DOHH2 (cell line): ENCODE measurements around the gene UNC5B.

Experiments used
- H3F3A ChIP-seq: fragments of 200-600 bp; sonication (generic), shearing (Covaris generic); 2 replicates; pipeline ENCODE4 v1.6.0; 2016; ENCODE audit warnings: antibody characterized with exemption, mild to moderate bottlenecking; ENCODE audit not compliant: control insufficient read depth, insufficient read depth
- H3K27ac ChIP-seq: fragments of 200-600 bp; sonication (generic); 2 replicates; pipeline ENCODE4 v1.5.1; 2014; ENCODE audit warnings: low read depth, mild to moderate bottlenecking, low read length, moderate library complexity
- H3K27me3 ChIP-seq: fragments of 200-600 bp; sonication (generic); 2 replicates; pipeline ENCODE4 v1.6.1; 2014; ENCODE audit warnings: mild to moderate bottlenecking, low read length, mixed read lengths; ENCODE audit not compliant: control insufficient read depth
- H3K36me3 ChIP-seq: fragments of 200-600 bp; sonication (generic); 2 replicates; pipeline ENCODE4 v1.6.1; 2014; ENCODE audit warnings: mild to moderate bottlenecking, low read length, moderate library complexity, mixed read lengths; ENCODE audit not compliant: control insufficient read depth
- H3K4me1 ChIP-seq: fragments of 200-600 bp; sonication (generic); 2 replicates; pipeline ENCODE4 v1.6.1; 2014; ENCODE audit warnings: mild to moderate bottlenecking, low read length, mixed read lengths; ENCODE audit not compliant: control insufficient read depth
- H3K4me2 ChIP-seq: fragments of 200-600 bp; sonication (generic); 2 replicates; pipeline ENCODE4 v1.6.0; 2014; ENCODE audit warnings: mild to moderate bottlenecking, low read length, moderate library complexity
- H3K4me3 ChIP-seq: fragments of 200-600 bp; sonication (generic); 2 replicates; pipeline ENCODE4 v1.5.1; 2014; ENCODE audit warnings: mild to moderate bottlenecking, low read length, mixed read lengths
- H3K79me2 ChIP-seq: fragments of 200-600 bp; sonication (generic); 2 replicates; pipeline ENCODE4 v1.6.1; 2014; ENCODE audit warnings: mild to moderate bottlenecking, low read length, mixed read lengths; ENCODE audit not compliant: control insufficient read depth
- H3K9me2 ChIP-seq: fragments of 200-600 bp; sonication (generic); replicated peaks from 2 replicates; pipeline ENCODE4 v1.6.1; 2014; ENCODE audit warnings: mild to moderate bottlenecking, low read length, mixed read lengths; ENCODE audit not compliant: control insufficient read depth
- H3K9me3 ChIP-seq: fragments of 200-600 bp; sonication (generic); 2 replicates; pipeline ENCODE4 v1.6.1; 2014; ENCODE audit warnings: antibody characterized with exemption, low read length, mixed read lengths; ENCODE audit not compliant: control insufficient read depth, insufficient read depth
- H4K20me1 ChIP-seq: fragments of 200-600 bp; sonication (generic); 2 replicates; pipeline ENCODE4 v1.6.0; 2014; ENCODE audit warnings: low read depth, mild to moderate bottlenecking, antibody characterized with exemption, low read length, moderate library complexity; ENCODE audit not compliant: control insufficient read depth, insufficient read depth
- EZH2phosphoT487 ChIP-seq: fragments of 200-600 bp; sonication (generic); IDR thresholded peaks from 2 replicates; pipeline ENCODE4 v1.6.1; 2017; ENCODE audit warnings: borderline replicate concordance, mild to moderate bottlenecking, antibody characterized with exemption, low read length, moderate library complexity, mixed read lengths
- TF ChIP-seq, protein P1 (sequence below): fragments of 200-600 bp; sonication (generic); IDR thresholded peaks from one replicate; pipeline ENCODE4 v1.5.1; 2014; ENCODE audit warnings: antibody characterized with exemption, mild to moderate bottlenecking, low read depth, low read length; ENCODE audit not compliant: poor library complexity, severe bottlenecking

Gene UNC5B

DNA sequence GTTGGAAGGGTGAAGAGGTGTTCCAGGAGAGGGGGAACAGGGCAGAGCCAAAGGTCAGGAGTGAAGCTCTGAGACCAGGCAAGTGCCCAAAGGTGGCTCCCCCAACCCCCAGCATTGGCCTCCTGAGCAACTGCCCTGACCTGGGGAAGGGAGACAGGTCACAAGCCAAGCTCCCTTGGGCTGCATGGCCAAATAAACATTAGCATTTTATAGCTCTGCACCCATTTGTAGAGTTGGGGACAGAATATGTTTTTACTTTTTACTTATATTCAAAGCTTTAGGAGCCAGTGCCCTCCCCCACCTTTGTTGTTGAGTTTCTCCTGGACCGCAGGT lies 4.0 kb downstream of the UNC5B start:
- Histone ChIP-seq H3K79me2 (no peaks in the 10 kb centered on the region), H3K4me3 (no peak overlapping the region), H3K9me2 (no peaks in the 10 kb centered on the region), H3K27ac (no peak overlapping the region), H3K4me2 (no peak overlapping the region), H3K27me3 (peaks cover 45% of the 10 kb centered on the region), H4K20me1 (0 out of 2 replicates have a peak, but pooled peaks cover 6% of the 10 kb centered on the region), H3F3A (no peaks in the 10 kb centered on the region), H3K36me3 (no peaks in the 10 kb centered on the region), H3K4me1 (peaks cover 3% of the 10 kb centered on the region; the same call in 1 of the 2 replicates), H3K9me3 (no peaks in the 10 kb centered on the region)
- TF ChIP-seq EZH2phosphoT487: no peak
- TF ChIP-seq, protein P1, sequence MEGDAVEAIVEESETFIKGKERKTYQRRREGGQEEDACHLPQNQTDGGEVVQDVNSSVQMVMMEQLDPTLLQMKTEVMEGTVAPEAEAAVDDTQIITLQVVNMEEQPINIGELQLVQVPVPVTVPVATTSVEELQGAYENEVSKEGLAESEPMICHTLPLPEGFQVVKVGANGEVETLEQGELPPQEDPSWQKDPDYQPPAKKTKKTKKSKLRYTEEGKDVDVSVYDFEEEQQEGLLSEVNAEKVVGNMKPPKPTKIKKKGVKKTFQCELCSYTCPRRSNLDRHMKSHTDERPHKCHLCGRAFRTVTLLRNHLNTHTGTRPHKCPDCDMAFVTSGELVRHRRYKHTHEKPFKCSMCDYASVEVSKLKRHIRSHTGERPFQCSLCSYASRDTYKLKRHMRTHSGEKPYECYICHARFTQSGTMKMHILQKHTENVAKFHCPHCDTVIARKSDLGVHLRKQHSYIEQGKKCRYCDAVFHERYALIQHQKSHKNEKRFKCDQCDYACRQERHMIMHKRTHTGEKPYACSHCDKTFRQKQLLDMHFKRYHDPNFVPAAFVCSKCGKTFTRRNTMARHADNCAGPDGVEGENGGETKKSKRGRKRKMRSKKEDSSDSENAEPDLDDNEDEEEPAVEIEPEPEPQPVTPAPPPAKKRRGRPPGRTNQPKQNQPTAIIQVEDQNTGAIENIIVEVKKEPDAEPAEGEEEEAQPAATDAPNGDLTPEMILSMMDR: no peak

DNA sequence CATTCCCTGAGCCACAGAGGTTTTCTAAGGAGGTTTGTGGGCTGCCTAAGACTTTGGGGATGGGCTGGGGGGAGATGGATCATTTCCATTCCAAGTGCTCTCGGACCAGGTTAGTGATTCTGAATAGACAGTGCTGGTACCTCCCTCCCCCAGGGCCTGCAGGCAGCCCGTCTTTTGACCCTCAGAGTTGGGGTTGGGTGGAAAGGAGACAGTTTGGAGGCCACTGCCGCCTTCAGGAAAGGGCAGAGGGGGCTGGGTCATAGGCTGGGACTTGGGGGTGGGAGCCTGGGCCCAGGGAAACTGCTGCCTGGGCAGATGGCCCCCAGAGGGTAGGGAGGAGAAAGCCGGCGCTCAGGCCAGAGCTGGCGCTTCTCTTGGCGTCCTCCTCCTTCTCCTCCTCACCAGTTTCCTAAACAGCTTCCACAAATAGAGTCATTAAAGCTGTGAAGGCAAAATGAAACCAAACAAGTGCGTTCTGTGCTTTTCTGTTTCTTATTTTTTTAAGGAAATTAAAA lies 4.4 kb downstream of the UNC5B start:
- Histone ChIP-seq H3K27me3 (peaks cover 41% of the 10 kb centered on the region), H3K4me2 (no peak overlapping the region)

GRCh38 chr10:71217266-71218045 lies 5.1 kb downstream of the UNC5B start:
- H3K27ac ChIP-seq: no peak overlapping the region
- H3K9me3 ChIP-seq: no peaks in the 10 kb centered on the region
- no peaks in the 10 kb centered on the region for H3K79me2 ChIP-seq
- no peaks in the 10 kb centered on the region for H4K20me1 ChIP-seq
- no peak overlapping the region for H3K4me3 ChIP-seq
- H3K4me1 ChIP-seq: peaks cover 3% of the 10 kb centered on the region; the same call in 1 of the 2 replicates
- H3K36me3 ChIP-seq: no peaks in the 10 kb centered on the region
- H3F3A ChIP-seq: no peaks in the 10 kb centered on the region
- H3K4me2 ChIP-seq: no peak overlapping the region
- no peaks in the 10 kb centered on the region for H3K9me2 ChIP-seq
- H3K27me3 ChIP-seq: peaks cover 36% of the 10 kb centered on the region
- TF ChIP-seq, protein P1: no peak
- TF ChIP-seq EZH2phosphoT487: no peak

More for the DNA sequence above, 4.4 kb downstream of the UNC5B start:
- H3K9me2 ChIP-seq: no peaks in the 10 kb centered on the region
- peaks cover 3% of the 10 kb centered on the region; the same call in 1 of the 2 replicates for H3K4me1 ChIP-seq
- H3K27ac ChIP-seq: no peak overlapping the region
- no peak for TF ChIP-seq EZH2phosphoT487
- TF ChIP-seq, protein P1: no peak
- H3F3A ChIP-seq: no peaks in the 10 kb centered on the region
- H3K36me3 ChIP-seq: no peaks in the 10 kb centered on the region
- no peak overlapping the region for H3K4me3 ChIP-seq
- H3K9me3 ChIP-seq: no peaks in the 10 kb centered on the region
- 0 out of 2 replicates have a peak, but pooled peaks cover 3% of the 10 kb centered on the region for H4K20me1 ChIP-seq
- H3K79me2 ChIP-seq: no peaks in the 10 kb centered on the region
